HFF-Myc (cell line): ENCODE data around the gene FBXL3.

ENCODE experiments used
- DNase-seq: peaks from one replicate; pipeline ENCODE4 v3.0.0-alpha.2; 2011; ENCODE audit warnings: low read depth; ENCODE audit errors: extremely low read depth
- H3K4me3 ChIP-seq: replicated peaks from 2 replicates; pipeline ENCODE4 v1.5.1; 2011; ENCODE audit warnings: low read depth, mild to moderate bottlenecking, control low read depth, low read length
- CTCF ChIP-seq: IDR thresholded peaks from 2 replicates; pipeline ENCODE4 v1.5.1; 2012; ENCODE audit warnings: mild to moderate bottlenecking, low read depth, low read length, control low read depth; ENCODE audit errors: missing control alignments

FBXL3 gene

GRCh38 chr13:77026861-77027621 lies at the start of gene FBXL3:
Gene FBXL3, minus strand, starts transcription at chr13:77027159. Its CDS starts 5,299 bp downstream, at chr13:77021860.
- peak; percentile 72 for DNase-seq
- H3K4me3 ChIP-seq: peak within 1 kb of the TSS; percentile 81
- TF ChIP-seq CTCF: no peak

GRCh38 chr13:77067519-77067918 lies 40.6 kb upstream of the FBXL3 start:
- TF ChIP-seq CTCF: no peak
- no peak for DNase-seq
- H3K4me3 ChIP-seq: no peak overlapping the region

- DNase-seq: no peak
- no peak overlapping the region for H3K4me3 ChIP-seq
- no peak for TF ChIP-seq CTCF
Measured at GRCh38 chr13:77065461-77066147, 38.6 kb upstream of the FBXL3 start.

- no peak for DNase-seq
- no peak overlapping the region for H3K4me3 ChIP-seq
- TF ChIP-seq CTCF: no peak
Measured at GRCh38 chr13:77062097-77062496, 35.1 kb upstream of the FBXL3 start.

- no peak overlapping the region for H3K4me3 ChIP-seq
- no peak for TF ChIP-seq CTCF
- no peak for DNase-seq
Measured at GRCh38 chr13:77061362-77061761, 34.4 kb upstream of the FBXL3 start.

- TF ChIP-seq CTCF: no peak
- no peak overlapping the region for H3K4me3 ChIP-seq
- no peak for DNase-seq
Measured at GRCh38 chr13:77056886-77057285, 29.9 kb upstream of the FBXL3 start.
